HCT116 (cell line): ENCODE results near the gene VAV1. TPM values are rescaled to one million over a fixed set of nuclear protein-coding genes. Genes with fewer than 3 reads are reported as not detected.
"Not testable (repeated sequence)": the region's sequence is repeated elsewhere in the genome, so short reads cannot be mapped to it uniquely, and the experiment has no call there.

Experiments used
- ATAC-seq: fragments of 200-7000 bp; cut with Tn5 transposase; 2 replicates; pipeline ENCODE4 v1.9.1; 2020; ENCODE audit warnings: mild to moderate bottlenecking, moderate library complexity
- BruUV-seq: library from RNA; stranded (reverse); fragments of 400-500 nt; replicated peaks from 2 replicates; lab custom pipeline; 2021; lab: Mats Ljungman, UMichigan
- CTCF ChIA-PET: fragments of 300-600 bp; sonication (Branson Sonifier 250); formaldehyde crosslinking; loops from one replicate; lab custom pipeline; 2021; ENCODE audit warnings: antibody characterized with exemption; lab: Charles Lee
- POLR2A ChIA-PET: fragments of 300-600, 350-600 bp; sonication (Branson Sonifier 250); formaldehyde crosslinking; loops from one replicate; lab custom pipeline; 2021; ENCODE audit warnings: antibody characterized with exemption; lab: Charles Lee
- RAD21 ChIA-PET, 2 experiments: fragments of 300-600 bp; sonication (Branson Sonifier 250); formaldehyde crosslinking; loops; one replicate each; lab custom pipeline; 2023; ENCODE audit warnings: low total read pairs in 2 of 2; ENCODE audit not compliant: uncharacterized antibody in 2 of 2, unreplicated experiment in 2 of 2, low non-redundant PET in 1 of 2; lab: Charles Lee
- DNase-seq: peaks from one replicate; pipeline ENCODE4 v3.0.0-alpha.2; 2010; ENCODE audit warnings: low read depth, low spot score
- H2AFZ ChIP-seq: fragments of 200-600 bp; shearing (Covaris generic), sonication (generic); 2 replicates; pipeline ENCODE4 v1.6.1; 2017; ENCODE audit warnings: low read depth, mixed run types, mixed read lengths, antibody characterized with exemption, low read length; ENCODE audit not compliant: poor library complexity, severe bottlenecking
- H3K27ac ChIP-seq: 2 replicates; pipeline ENCODE4 v1.5.1; 2012; ENCODE audit warnings: low read depth, low read length
- H3K27me3 ChIP-seq: fragments of 200-600 bp; sonication (generic); 2 replicates; pipeline ENCODE4 v1.6.1; 2016; ENCODE audit warnings: mixed run types, low read length, mixed read lengths; ENCODE audit not compliant: insufficient read depth
- H3K36me3 ChIP-seq, 2 experiments: fragments of 200-500 bp in 1 of 2; fragments of 200-600 bp in 1 of 2; sonication (Bioruptor generic) in 1 of 2; sonication (generic) in 1 of 2; 2 replicates each; pipeline versions ENCODE4 v1.5.1 to v1.6.1; 2014 to 2016; ENCODE audit warnings: low read length in 2 of 2, inconsistent platforms in 1 of 2, mixed read lengths in 1 of 2, mixed run types in 1 of 2; ENCODE audit not compliant: insufficient read depth in 2 of 2, control insufficient read depth in 1 of 2
- H3K4me1 ChIP-seq, 2 experiments: fragments of 200-600 bp in 1 of 2; sonication (generic) in 1 of 2; 2 replicates each; pipeline versions ENCODE4 v1.5.1 to v1.6.1; 2012 to 2017; ENCODE audit warnings: low read length in 2 of 2, inconsistent platforms in 1 of 2, mild to moderate bottlenecking in 1 of 2, mixed read lengths in 1 of 2, mixed run types in 1 of 2, moderate library complexity in 1 of 2; ENCODE audit not compliant: insufficient read depth in 2 of 2, control insufficient read depth in 1 of 2
- H3K4me2 ChIP-seq: fragments of 200-600 bp; sonication (generic); 2 replicates; pipeline ENCODE4 v1.6.1; 2017; ENCODE audit warnings: mixed run types, low read length, mixed read lengths
- H3K4me3 ChIP-seq, 2 experiments: fragments of 200-600 bp in 1 of 2; sonication (generic) in 1 of 2; replicated peaks in 1 of 2; 2 replicates each; pipeline ENCODE4 v1.5.1; 2011 to 2016; ENCODE audit warnings: low read length in 2 of 2, control low read depth in 1 of 2, low read depth in 1 of 2, mild to moderate bottlenecking in 1 of 2, mixed read lengths in 1 of 2, mixed run types in 1 of 2
- H3K79me2 ChIP-seq: fragments of 200-600 bp; sonication (generic); 2 replicates; pipeline ENCODE4 v1.6.1; 2017; ENCODE audit warnings: mild to moderate bottlenecking, mixed run types, low read length, moderate library complexity, mixed read lengths; ENCODE audit not compliant: insufficient read depth
- H3K9ac ChIP-seq: fragments of 200-600 bp; sonication (generic); 2 replicates; pipeline ENCODE4 v1.6.1; 2016; ENCODE audit warnings: low read length, mixed read lengths
- H3K9me2 ChIP-seq: fragments of 200-600 bp; sonication (generic), shearing (Covaris generic); 2 replicates; pipeline ENCODE4 v1.6.1; 2017; ENCODE audit warnings: mixed run types, mild to moderate bottlenecking, moderate library complexity; ENCODE audit not compliant: insufficient read depth
- H3K9me3 ChIP-seq, 2 experiments: fragments of 200-500 bp in 1 of 2; fragments of 200-600 bp in 1 of 2; sonication (Bioruptor generic) in 1 of 2; sonication (generic) in 1 of 2; 2 replicates each; pipeline ENCODE4 v1.6.1; 2014 to 2017; ENCODE audit warnings: low read length in 2 of 2, mixed read lengths in 2 of 2, inconsistent platforms in 1 of 2, low read depth in 1 of 2, mild to moderate bottlenecking in 1 of 2, mixed run types in 1 of 2, moderate library complexity in 1 of 2; ENCODE audit not compliant: control insufficient read depth in 1 of 2, insufficient read depth in 1 of 2
- H4K20me1 ChIP-seq: fragments of 200-600 bp; sonication (generic), shearing (Covaris generic); 2 replicates; pipeline ENCODE4 v1.6.1; 2017; ENCODE audit warnings: mixed run types, mild to moderate bottlenecking, moderate library complexity; ENCODE audit not compliant: insufficient read depth
- MAX ChIP-seq: IDR thresholded peaks from 2 replicates; pipeline ENCODE4 v1.6.1; 2012
- SIN3A ChIP-seq: IDR thresholded peaks from 2 replicates; pipeline ENCODE4 v1.6.1; 2012; ENCODE audit warnings: low read depth
- ZBTB33 ChIP-seq: IDR thresholded peaks from 2 replicates; pipeline ENCODE4 v1.6.1; 2011; ENCODE audit warnings: mild to moderate bottlenecking, low read length, moderate library complexity; ENCODE audit not compliant: insufficient replicate concordance; ENCODE audit errors: extremely low read depth
- intact Hi-C: fragments of 100-400 bp; cut with micrococcal nuclease; formaldehyde crosslinking; loops from 2 replicates; pipeline ENCODE4 v1.10.0; 2022
- total RNA-seq: library from RNA; stranded (reverse); gene quantifications from one replicate; pipeline ENCODE4 v1.2.1, GENCODE V29; 2021; ENCODE audit not compliant: unreplicated experiment

Gene VAV1
- total RNA-seq, 1 experiment from 2014 or later, result 20.6 TPM

GRCh38 chr19:6866741-6867151 lies 94.2 kb downstream of the VAV1 start:
- DNase-seq (no peak), ATAC-seq (no peak)
- RAD21 ChIA-PET, result no interaction called here
- H4K20me1 ChIP-seq, result no peaks in the 10 kb centered on the region
- no peak overlapping the region for H3K4me2 ChIP-seq
- CTCF ChIA-PET, result no interaction called here
- no peaks in the 10 kb centered on the region for H3K36me3 ChIP-seq
- H3K9me3 ChIP-seq, result no peaks in the 10 kb centered on the region
- no peak overlapping the region for H3K27ac ChIP-seq
- intact Hi-C loops, result no loop called here
- peaks cover 0 to 5% of the 10 kb centered on the region in 2 experiments; a peak in 2 of 4 replicates for H3K4me1 ChIP-seq
- H3K9me2 ChIP-seq, result no peaks in the 10 kb centered on the region
- POLR2A ChIA-PET, result no interaction called here
- H3K4me3 ChIP-seq, result no peak overlapping the region
- H3K9ac ChIP-seq, result no peak overlapping the region
- TF ChIP-seq MAX (no peak), SIN3A (no peak)
- no peaks in the 10 kb centered on the region for H3K27me3 ChIP-seq
- H3K79me2 ChIP-seq, result no peaks in the 10 kb centered on the region
- BruUV-seq, result no TSS peak
- H2AFZ ChIP-seq, result no peak overlapping the region

GRCh38 chr19:6868351-6868750 lies 95.8 kb downstream of the VAV1 start:
- RAD21 ChIA-PET, result interaction anchor here in 1 of 2 experiments (0.6 kb wide), 1 partner anchor 723 kb away, joined by 3 read pairs; no protein-coding TSS in a partner anchor
- H3K4me3 ChIP-seq, result no peak overlapping the region
- intact Hi-C loops, result no loop called here

DNA sequence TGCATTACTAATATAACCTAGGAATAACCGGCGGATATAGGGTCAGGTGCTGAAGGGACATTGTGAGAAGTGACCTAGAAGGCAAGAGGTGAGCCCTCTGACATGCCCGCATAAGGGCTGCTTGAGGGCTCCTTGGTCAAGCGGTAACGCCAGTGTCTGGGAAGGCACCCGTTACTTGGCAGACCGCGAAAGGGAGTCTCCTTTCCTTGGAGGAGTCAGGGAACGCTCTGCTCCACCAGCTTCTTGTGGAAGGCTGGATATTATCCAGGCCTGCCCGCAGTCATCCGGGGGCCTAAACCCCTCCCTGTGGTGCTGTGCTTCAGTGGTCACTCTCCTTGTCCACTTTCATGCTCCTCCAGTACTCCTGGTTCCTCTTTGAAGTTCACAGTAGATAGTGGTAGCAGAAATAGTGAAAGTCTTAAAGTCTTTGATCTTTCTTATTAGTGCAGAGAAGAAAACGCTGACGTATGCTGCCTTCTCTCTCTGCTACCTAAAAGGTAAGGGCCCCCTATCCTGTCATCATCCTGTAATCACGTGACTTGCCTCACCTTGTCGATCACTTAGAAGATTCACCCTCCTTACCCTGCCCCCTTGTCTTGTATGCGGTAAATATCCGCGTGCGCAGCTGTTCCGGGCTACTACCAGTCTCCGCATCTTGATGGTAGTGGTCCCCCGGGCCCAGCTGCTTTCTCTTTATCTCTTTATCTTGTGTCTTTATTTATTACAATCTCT lies 96.8 kb downstream of the VAV1 start:
- DNase-seq, H3K9me2 ChIP-seq, H2AFZ ChIP-seq, CTCF ChIA-PET, H3K4me2 ChIP-seq, H3K27ac ChIP-seq, H3K9ac ChIP-seq, H3K4me1 ChIP-seq, intact Hi-C loops, ATAC-seq, H4K20me1 ChIP-seq, H3K27me3 ChIP-seq, H3K4me3 ChIP-seq, POLR2A ChIA-PET, H3K9me3 ChIP-seq, BruUV-seq, H3K36me3 ChIP-seq, RAD21 ChIA-PET, H3K79me2 ChIP-seq: not testable (repeated sequence)

More at GRCh38 chr19:6868351-6868750, 95.8 kb downstream of the VAV1 start:
- no peaks in the 10 kb centered on the region for H3K9me2 ChIP-seq
- no peak overlapping the region for H3K4me2 ChIP-seq
- no peak for DNase-seq
- TF ChIP-seq ZBTB33, result no peak
- H3K9me3 ChIP-seq, result no peaks in the 10 kb centered on the region
- no peaks in the 10 kb centered on the region for H4K20me1 ChIP-seq
- no peak overlapping the region for H3K9ac ChIP-seq
- no peaks in the 10 kb centered on the region for H3K4me1 ChIP-seq
- POLR2A ChIA-PET, result no interaction called here
- H3K36me3 ChIP-seq, result no peaks in the 10 kb centered on the region
- ATAC-seq, result no peak
- no peaks in the 10 kb centered on the region for H3K79me2 ChIP-seq
- no peak overlapping the region for H3K27ac ChIP-seq
- BruUV-seq, result no TSS peak
- CTCF ChIA-PET, result no interaction called here
- no peaks in the 10 kb centered on the region for H3K27me3 ChIP-seq
- no peak overlapping the region for H2AFZ ChIP-seq
